HG02943 (cell line): ENCODE measurements around the gene KAT2B.
"Not testable (repeated sequence)": the region's sequence is repeated elsewhere in the genome, so short reads cannot be mapped to it uniquely, and the experiment has no call there.

Experiments
- ATAC-seq: cut with Tn5 transposase; IDR thresholded peaks from one replicate; pipeline ENCODE4 v1.9.1; 2021; ENCODE audit warnings: mild to moderate bottlenecking, low read depth, moderate library complexity; ENCODE audit not compliant: unreplicated experiment

Gene KAT2B

DNA sequence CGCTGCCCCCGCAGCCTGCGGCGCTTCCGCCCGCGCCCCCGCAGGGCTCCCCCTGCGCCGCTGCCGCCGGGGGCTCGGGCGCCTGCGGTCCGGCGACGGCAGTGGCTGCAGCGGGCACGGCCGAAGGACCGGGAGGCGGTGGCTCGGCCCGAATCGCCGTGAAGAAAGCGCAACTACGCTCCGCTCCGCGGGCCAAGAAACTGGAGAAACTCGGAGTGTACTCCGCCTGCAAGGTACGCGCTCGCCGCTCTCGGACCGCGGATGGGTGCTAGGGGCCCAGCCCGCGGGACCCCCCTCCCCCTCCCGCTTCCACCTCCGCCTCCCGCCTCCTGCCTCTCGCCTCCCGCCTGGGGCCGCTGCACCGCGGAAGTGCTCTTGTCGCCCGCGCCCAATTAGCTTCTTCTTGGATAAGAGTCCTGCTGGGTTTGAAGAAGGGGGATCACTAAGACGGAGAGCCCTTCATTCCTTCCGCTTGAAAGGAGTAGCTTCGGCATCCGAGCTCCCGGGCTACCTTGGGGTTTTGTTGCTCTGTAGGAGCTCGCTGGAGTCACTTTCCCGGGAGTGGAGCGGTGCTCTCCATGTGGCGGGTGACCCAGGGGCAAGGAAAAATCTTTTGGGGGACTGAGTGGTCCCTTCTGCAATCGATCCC is 426 bp downstream of the KAT2B start:
- ATAC-seq, result peak; percentile 44

DNA sequence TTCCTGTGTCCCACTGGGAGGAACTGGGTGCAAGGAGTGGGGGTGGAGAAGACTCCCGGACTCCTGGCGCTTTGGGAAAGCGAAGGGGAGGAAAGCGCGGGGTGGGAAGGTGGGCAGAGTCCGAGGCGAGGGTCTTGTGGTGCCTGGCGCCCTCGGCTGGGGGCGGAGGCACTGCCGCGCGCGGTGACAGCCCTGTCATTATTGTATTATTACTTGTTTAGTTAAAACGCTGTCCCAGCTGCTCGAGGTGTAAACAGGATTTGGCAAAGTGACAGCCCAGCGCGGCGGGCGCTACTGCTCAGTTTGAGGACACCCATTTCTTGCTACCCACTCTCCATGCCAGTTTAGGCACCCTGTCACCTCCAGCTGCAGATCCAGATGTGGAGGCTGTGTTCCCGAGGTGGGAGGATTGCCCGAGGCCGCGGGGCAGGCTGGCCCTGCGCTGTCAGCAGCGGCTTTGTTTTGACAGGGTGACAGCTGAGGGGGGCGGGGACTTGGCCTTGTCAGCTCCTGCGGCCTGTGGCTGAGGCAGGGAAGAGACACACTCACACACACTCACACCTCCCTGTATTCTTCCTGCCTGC is 1.0 kb downstream of the KAT2B start:
- ATAC-seq, result peak; percentile 38

DNA sequence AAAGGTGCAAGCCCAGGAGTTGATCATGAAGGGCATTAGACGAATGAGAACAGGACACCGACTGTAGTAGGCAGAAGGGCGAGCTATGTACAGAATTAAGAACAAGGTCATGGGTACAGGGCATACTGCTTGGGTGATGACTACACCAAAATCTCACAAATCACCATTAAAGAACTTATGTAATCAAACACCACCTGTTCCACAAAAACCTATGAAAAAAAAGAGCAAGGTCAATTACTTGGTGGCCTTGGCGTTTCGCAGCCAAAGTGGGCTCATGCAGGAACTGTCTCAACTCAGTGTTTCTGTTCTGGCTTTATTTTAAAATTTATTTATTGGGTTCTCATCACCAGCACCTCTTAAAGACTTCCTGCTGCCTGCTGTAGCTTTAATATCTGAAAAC is 2.1 kb downstream of the KAT2B start:
- no peak for ATAC-seq

- no peak for ATAC-seq
Measured at GRCh38 chr3:20043396-20043795, 3.1 kb downstream of the KAT2B start.

DNA sequence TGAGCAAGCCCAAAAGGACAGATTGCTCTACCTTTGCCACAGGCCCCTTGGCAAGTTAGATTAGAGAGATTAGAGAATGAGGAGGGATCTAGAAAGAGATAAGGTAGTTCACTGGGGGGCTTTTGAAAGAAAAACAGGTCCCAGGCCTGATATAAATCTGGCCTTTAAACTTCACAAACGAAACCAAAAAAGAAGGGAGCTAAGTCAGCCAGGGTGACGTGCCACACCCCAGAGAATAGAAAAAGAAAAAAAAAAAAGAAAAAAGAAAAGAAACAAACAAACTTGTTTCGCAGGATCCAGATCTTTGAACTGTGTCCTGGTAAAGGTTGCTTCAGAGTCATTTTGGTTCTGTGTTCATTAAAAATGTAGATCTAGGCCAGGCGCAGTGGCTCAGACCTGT is 3.6 kb downstream of the KAT2B start:
- no peak for ATAC-seq

DNA sequence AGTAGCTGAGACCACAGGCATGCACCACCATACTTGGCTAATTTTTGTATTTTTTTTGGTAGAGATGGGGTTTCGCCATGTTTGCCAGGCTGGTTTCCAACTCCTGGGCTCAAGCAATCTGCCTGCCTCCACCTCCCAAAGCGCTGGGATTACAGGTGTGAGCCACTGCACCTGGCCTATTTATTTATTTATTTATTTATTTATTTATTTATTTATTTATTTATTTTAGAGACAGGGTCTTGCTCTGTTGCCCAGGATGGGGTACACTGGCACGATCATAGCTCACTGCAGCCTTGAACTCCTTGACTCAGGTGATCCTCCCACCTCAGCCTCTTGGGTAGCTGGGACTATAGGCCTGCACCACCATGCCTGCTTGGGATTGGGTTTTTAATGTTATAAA is 4.9 kb downstream of the KAT2B start:
- not testable (repeated sequence) for ATAC-seq

DNA sequence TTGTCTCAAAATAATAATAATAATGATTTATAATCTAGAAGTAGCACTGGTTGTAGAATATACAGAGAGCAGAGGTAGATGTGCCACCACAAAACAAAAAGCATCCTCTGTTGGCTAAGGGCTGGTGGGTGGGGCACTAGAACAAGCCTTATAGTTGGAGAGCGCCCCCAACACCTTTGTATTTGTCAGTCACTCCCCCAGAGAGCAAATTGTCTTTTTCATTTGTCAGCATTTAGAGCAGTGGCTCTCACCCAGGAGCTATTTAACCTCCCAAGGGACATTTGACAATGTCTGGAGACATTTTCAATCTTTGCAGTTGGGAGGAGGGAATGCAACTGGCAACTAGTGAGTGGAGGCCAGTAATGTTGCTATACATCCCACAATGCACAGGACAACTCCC is 6.3 kb downstream of the KAT2B start:
- no peak for ATAC-seq

- ATAC-seq, result no peak
Measured at GRCh38 chr3:20047341-20047779, 7.1 kb downstream of the KAT2B start.

DNA sequence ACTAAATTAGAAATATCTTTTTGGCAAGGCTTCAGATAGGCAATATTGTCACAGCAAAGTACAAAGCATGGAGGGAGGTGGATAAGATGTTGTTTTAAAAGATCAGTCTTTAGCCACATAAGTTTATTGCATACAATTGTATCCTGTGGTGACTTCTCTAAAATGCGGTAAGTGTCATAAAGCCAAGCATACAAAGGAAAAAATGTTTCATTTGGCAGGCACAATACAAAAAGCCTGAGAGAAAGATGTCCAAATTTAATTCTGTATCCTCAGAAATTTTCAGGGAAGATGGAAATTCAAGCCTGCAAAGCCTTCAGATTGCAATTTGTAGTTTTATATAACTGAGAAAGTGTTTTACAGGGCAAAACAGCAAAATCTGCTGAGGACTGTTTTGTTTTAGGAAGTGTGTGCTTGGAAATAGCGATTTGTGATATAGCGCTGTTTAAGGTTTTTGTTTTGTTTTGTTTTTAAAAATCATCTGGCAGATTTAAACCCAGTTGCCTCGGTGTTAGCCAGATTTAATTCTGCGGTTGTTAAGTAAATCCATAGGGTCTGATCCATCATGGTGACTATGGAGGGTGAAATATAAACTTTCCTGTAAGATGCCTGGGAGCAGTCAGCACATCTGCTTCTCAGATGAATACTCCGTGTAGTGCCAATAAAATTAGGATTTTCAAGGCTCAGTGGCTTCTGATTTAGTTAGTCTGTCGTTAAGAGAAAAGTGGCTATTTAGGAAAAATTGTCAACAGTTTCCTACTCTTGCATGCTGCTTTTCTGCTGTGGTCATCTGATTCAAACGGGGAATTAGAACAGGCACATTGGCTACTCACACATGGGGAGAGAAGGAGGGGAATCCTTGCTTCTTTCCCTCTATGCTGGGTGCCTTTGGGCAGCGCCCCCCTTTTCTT is 8.0 kb downstream of the KAT2B start:
- no peak for ATAC-seq

- no peak for ATAC-seq
Measured at GRCh38 chr3:20051123-20051806, 11.0 kb downstream of the KAT2B start.

DNA sequence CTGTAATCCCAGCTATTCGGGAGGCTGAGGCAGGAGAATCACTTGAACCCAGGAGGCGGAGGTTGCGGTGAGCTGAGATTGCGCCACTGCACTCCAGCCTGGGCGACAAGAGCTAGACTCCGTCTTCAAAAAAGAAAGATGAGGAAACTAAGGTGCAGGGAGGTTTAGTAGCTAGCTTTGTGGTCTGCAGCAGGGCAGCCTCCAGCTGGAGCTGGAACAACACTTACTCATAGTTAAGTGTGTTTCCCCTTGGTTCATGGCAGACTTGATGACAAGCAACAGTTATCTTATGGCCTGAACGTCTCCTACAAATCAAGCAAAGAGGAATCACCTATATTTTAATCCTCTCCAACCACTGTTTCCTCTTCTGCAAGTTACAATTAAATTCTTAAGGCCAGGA is 12.6 kb downstream of the KAT2B start:
- ATAC-seq, result no peak

GRCh38 chr3:20054549-20054987 is 14.3 kb downstream of the KAT2B start:
- ATAC-seq, result peak; percentile 85

GRCh38 chr3:20055020-20055775 is 15.0 kb downstream of the KAT2B start:
- ATAC-seq, result peak; percentile 3

- no peak for ATAC-seq
Measured at GRCh38 chr3:20055842-20056241, 15.6 kb downstream of the KAT2B start.

GRCh38 chr3:20056725-20057611 is 16.7 kb downstream of the KAT2B start:
- no peak for ATAC-seq

- ATAC-seq, result no peak
Measured at GRCh38 chr3:20057612-20058180, 17.4 kb downstream of the KAT2B start.

- no peak for ATAC-seq
Measured at GRCh38 chr3:20059929-20060328, 19.7 kb downstream of the KAT2B start.

- peak; percentile 92 for ATAC-seq
Measured at GRCh38 chr3:20060974-20061685, 20.9 kb downstream of the KAT2B start.
